Neutrophil (primary cell): ENCODE measurements around the gene VTI1A.

Source experiments
- H3K27ac ChIP-seq: fragments of 200-600 bp; sonication (generic); 2 replicates; pipeline ENCODE4 v1.5.1; 2016; ENCODE audit warnings: mild to moderate bottlenecking, moderate library complexity
- H3K27me3 ChIP-seq: fragments of 200-600 bp; sonication (generic); 2 replicates; pipeline ENCODE4 v1.6.0; 2016; ENCODE audit warnings: mild to moderate bottlenecking
- H3K36me3 ChIP-seq: fragments of 200-600 bp; sonication (generic); 2 replicates; pipeline ENCODE4 v1.5.1; 2017
- H3K4me1 ChIP-seq, 2 experiments: fragments of 200-600 bp in 1 of 2; sonication (generic) in 1 of 2; 1 replicate in 1 of 2; 2 replicates in 1 of 2; pipeline versions ENCODE4 v1.5.1 to v1.6.1; 2013 to 2016; ENCODE audit warnings: low read depth in 1 of 2, low read length in 1 of 2, mild to moderate bottlenecking in 1 of 2, moderate library complexity in 1 of 2; ENCODE audit not compliant: control insufficient read depth in 1 of 2, insufficient read depth in 1 of 2
- H3K4me3 ChIP-seq, 2 experiments: fragments of 200-600 bp in 1 of 2; sonication (generic) in 1 of 2; 1 replicate in 1 of 2; 2 replicates in 1 of 2; pipeline ENCODE4 v1.5.1; 2013 to 2016; ENCODE audit warnings: low read depth in 1 of 2, low read length in 1 of 2, mild to moderate bottlenecking in 1 of 2, moderate library complexity in 1 of 2
- H3K9me3 ChIP-seq: fragments of 200-600 bp; sonication (generic); 2 replicates; pipeline ENCODE4 v1.5.1; 2016
- CTCF ChIP-seq: fragments of 200-600 bp; sonication (generic); IDR thresholded peaks from 2 replicates; pipeline ENCODE4 v1.5.1; 2016; ENCODE audit warnings: antibody characterized with exemption

VTI1A gene

GRCh38 chr10:112624546-112625048 is 177.6 kb downstream of the VTI1A start:
- Histone ChIP-seq H3K4me3 (no peak overlapping the region), H3K9me3 (no peaks in the 10 kb centered on the region), H3K36me3 (no peaks in the 10 kb centered on the region), H3K4me1 (no peaks in the 10 kb centered on the region), H3K27ac (no peak overlapping the region), H3K27me3 (no peaks in the 10 kb centered on the region)
- no peak for TF ChIP-seq CTCF

GRCh38 chr10:112628951-112629609 is 182.1 kb downstream of the VTI1A start:
- Histone ChIP-seq H3K36me3 (no peaks in the 10 kb centered on the region), H3K9me3 (no peaks in the 10 kb centered on the region), H3K4me1 (no peaks in the 10 kb centered on the region), H3K27ac (no peak overlapping the region), H3K27me3 (no peaks in the 10 kb centered on the region), H3K4me3 (no peak overlapping the region)
- no peak for TF ChIP-seq CTCF

- no peaks in the 10 kb centered on the region for H3K9me3 ChIP-seq
- no peaks in the 10 kb centered on the region for H3K27me3 ChIP-seq
- H3K4me3 ChIP-seq, result no peak overlapping the region
- no peak for TF ChIP-seq CTCF
- H3K27ac ChIP-seq, result no peak overlapping the region
- no peaks in the 10 kb centered on the region for H3K36me3 ChIP-seq
- H3K4me1 ChIP-seq, result no peaks in the 10 kb centered on the region
These were observed 184.7 kb downstream of the VTI1A start for GRCh38 chr10:112631501-112632400.

- TF ChIP-seq CTCF, result no peak
These were observed 187.2 kb downstream of the VTI1A start for GRCh38 chr10:112634096-112634830.

GRCh38 chr10:112637901-112638300 is 190.9 kb downstream of the VTI1A start:
- Histone ChIP-seq H3K36me3 (no peaks in the 10 kb centered on the region), H3K27ac (no peak overlapping the region), H3K9me3 (no peaks in the 10 kb centered on the region), H3K4me1 (no peaks in the 10 kb centered on the region), H3K4me3 (no peak overlapping the region), H3K27me3 (no peaks in the 10 kb centered on the region)
- TF ChIP-seq CTCF, result no peak

More at GRCh38 chr10:112634096-112634830, 187.2 kb downstream of the VTI1A start:
- Histone ChIP-seq H3K27ac (no peak overlapping the region), H3K27me3 (no peaks in the 10 kb centered on the region), H3K4me1 (no peaks in the 10 kb centered on the region), H3K4me3 (no peak overlapping the region), H3K36me3 (no peaks in the 10 kb centered on the region), H3K9me3 (no peaks in the 10 kb centered on the region)
